HL-60/S4 treated with retinoic acid at 250 ng/mL for 4 days and 3 days (cell line): ENCODE results near the gene URAD.
"Not testable (repeated sequence)": the region's sequence is repeated elsewhere in the genome, so short reads cannot be mapped to it uniquely, and the experiment has no call there.

ENCODE experiments used
- in situ Hi-C: fragments of 300-500 bp; cut with MboI; formaldehyde crosslinking; loops from 2 replicates; pipeline ENCODE4 v1.7.0; 2022; ENCODE audit warnings: low sequenced_read_pairs

The URAD gene

DNA sequence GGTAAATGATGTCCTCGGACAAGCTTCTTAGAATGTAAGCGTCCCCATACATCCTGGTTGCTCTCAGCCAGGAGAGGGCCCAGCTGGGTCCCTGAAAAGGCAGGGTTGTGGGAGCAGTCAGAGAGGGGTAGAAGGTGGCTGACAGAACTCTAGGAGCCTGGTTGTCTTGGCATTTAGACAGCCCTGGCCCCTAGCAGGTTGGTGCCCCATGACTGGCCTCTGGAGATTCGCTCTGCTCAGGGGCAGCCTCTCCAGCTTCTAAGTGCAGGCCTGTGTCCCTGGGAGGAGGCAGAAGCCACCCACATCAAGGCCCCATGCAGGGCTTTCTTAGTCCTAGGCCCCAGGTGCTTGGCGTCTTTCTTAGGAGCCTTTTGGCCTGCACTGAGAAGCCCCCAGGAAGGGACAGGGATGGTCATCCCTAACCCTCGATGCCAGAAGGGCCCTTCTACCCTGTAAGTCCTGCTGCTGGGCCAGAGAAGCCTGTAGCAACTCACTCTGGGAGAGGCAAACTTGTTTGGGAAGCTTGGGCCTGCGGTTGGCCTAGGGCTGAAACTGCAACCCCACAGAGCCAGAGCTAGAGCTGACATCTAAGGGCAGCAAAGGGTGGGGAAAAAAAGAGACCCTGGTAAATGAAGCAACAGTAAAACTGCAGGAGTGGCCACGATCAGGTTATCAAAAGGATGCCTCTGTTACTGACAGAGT, 16.6 kb downstream of the URAD start:
- in situ Hi-C loops: loop anchor here (10.0 kb wide), 1 partner anchor 597 kb away; no protein-coding TSS in a partner anchor

DNA sequence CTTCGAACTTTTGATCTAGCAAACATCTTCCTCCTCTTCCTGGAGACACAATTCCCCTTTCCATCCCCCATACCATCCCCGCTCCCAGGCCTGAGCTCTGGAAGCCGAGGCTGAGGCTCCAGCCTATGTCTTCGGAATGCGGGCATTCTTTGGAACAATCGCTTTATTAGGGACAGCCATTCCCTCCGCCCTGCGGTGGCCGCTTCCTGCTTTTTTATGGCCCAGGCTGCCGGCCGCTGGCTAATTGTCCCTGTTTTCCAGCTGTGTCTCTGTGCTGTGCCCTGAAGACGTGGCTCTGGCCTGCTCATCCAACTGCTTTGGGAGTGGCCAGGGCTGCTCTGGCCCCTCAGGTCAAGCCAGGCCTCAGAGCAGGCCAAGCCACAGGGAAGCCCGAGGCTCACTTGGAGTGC, 17.3 kb downstream of the URAD start:
- in situ Hi-C loops: loop anchor here (10.0 kb wide), 1 partner anchor 596 kb away; no protein-coding TSS in a partner anchor

DNA sequence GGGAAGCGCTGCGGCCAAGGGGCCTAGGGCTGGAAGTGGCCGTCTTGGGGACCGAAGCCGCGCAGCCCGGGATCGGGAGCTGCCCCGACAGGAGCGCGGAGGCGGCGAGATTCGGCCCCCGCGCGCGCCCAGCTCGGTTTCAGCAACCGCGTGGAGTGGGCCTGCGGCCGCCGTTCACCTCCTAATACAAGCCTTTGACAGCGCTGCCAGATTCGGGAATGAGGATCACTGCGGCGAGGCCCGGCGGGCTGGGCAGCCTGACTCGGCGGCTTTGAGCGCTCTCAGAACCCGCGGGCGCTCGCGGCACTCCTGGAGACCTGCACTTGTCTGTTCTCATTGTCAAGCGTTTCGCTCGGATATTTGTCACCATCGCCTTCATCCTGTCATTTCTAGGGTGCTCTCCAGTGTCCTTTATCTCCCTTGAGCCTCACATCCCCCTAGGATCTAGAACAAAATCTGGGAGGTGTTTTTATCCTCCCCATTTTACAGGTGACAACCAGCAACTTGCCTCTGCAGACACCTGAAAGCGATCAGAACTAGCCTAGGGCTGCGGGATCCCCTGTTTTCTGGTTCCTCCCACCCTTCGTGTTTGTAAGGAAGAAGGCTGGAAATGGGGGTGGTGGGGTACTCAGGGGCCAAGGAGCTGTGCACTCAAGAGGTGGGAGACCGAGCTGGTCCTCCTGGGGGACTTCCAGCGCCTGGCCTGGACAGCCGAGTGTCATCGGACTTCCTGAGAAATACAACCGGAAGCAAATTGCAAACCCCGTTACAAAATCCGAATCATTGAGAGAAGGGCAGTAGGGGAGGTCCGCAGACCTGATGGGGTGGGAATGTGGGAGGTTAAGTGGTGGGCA, 17.9 kb downstream of the URAD start:
- in situ Hi-C loops: loop anchor here (10.0 kb wide), 1 partner anchor 596 kb away; no protein-coding TSS in a partner anchor

DNA sequence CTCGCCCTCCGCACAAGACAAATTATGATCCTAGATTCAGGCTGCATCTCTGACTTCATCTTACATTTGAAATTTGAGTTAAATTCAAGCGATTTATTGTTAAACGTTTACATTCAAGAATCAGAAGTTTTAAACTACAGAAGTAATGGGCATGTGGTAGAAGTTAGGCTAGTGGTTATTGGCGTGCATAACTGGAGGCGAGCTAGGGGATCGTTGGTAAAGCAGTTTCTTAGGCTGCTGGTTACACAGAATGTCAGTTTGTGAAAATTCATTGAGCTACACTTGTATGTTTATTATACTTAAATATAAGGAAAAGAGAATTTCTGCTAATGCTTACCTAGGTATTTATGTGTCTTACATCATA, 18.6 kb downstream of the URAD start:
- in situ Hi-C loops: loop anchor here (10.0 kb wide), 1 partner anchor 595 kb away; no protein-coding TSS in a partner anchor

DNA sequence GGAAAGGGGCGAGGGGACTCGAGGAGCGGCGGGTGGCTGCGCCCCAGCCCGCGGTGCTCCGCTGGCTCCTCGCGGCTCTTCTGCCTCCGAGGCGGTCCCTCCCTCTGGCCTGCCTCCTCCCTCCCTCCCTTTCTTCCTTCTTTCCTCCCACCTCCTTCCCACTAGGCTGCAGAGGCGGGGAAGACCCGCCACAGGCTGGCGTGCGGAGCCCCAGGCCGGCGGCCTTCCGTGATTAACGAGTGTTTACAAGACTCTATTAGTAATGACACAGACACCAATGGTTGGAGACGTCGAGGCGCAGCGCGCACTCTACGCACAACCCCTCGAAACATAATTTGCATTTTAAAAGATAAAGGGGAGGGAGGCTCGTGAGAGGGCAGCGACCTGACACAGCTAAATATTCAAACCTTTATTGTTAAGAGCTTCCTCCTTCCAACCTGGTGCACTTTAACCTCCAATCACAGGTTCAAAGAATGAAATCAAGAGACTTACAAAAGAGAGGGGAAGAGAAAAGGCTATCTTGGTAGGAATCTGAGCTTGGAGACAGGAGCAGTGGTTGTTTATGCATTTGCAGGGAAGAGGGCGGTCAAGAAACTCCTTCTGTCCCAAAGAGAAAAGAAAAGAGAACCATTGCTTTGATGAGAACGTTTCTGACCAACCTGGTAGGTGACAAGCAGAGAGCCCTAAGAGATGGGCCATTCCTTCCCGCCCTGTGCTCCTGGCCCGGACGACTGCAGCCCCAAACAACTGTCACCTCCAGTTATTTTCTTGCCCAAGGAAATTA, 19.2 kb downstream of the URAD start, which contains the start of gene CDX2:
CDX2 (minus strand) TSS at position 234 of the 784 bp plus-strand sequence. CDS start 309 bp downstream, outside the sequence.
- in situ Hi-C loops: no loop called here

DNA sequence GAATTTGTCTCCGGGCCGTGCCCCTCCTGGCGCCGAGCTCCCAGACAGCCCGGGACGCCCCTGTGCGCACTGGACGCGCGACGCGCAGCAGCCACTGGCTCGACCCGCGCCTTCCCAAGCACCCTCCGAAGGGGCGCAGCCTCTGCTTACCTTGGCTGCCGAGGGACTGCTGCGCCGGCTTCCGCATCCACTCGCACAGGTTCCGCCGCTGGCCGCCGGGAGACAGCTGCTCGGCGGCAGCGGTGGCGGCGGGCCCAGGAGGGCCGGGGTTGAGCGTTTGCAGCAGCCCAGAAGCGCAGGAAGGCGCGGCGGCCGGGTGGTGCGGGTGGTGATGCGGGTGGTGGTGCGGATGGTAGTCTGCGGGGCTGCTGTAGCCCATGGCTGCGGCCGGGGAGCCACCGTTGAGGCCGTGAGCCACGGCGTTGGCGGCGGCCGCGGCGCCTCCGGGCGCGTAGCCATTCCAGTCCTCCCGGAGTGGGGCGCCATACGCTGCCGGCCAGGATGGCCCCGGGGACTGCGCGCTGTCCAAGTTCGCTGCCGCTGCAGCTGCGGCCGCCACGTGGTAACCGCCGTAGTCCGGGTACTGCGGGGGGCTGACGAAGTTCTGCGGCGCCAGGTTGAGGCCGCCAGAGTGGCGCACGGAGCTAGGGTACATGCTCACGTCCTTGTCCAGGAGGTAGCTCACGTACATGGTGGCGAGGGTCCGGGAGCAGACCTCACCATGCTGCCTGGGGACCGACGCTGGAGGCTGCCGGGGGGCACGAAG, 20.0 kb downstream of the URAD start:
- in situ Hi-C loops: no loop called here

DNA sequence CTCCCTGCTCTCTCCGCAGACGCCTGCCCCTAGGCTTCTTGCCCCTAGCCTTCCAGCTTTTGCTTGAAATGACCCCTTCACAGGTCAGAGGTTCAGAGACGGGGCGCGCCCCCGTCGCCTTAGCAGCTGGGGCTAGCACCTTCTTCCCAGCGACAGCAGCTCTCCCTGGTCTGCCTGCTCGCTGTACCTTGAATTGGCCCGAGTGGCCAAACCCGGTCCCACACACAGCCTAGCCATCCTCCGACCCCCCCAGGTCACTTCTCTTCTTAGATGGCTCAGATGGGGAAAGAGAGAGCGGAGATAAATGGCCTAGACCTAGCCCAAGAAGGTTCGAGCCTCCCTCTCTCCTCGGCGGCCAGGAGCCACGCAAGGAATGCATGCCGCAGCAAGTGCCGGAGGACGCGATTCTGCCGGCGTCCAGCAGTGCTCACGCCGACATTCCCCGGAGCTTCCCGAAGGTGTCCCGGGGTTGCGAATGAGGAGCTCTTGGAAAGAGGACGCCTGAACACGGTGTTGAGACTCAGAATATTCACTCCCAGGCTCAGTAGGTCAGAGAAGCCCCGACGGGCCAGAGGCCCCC, 20.7 kb downstream of the URAD start:
- in situ Hi-C loops: no loop called here

DNA sequence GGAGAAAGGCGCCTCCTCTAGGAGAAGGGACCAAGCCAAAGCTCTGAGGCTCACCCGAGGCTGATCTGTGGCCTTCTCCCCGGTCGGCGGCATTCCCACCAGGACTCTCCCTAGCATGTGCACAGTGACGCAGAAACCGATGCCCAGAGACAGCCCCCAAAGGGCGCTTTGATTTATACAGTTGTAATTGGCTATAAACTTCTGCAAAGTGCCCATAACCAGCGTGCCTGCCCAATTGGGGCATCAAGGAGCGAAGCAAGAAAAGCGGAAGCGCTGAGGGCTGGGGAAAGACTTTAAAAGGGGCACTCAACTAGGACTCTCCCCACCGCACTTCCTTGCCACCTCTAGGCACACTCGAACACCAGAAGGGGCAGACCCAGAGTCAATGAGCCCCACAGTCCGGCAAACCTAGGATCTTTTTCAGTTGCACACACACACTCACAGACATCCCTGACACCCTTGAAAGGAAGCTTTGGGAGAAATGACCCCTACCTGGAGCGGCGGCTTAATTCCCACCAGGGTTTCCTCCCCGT, 21.2 kb downstream of the URAD start:
- in situ Hi-C loops: no loop called here

DNA sequence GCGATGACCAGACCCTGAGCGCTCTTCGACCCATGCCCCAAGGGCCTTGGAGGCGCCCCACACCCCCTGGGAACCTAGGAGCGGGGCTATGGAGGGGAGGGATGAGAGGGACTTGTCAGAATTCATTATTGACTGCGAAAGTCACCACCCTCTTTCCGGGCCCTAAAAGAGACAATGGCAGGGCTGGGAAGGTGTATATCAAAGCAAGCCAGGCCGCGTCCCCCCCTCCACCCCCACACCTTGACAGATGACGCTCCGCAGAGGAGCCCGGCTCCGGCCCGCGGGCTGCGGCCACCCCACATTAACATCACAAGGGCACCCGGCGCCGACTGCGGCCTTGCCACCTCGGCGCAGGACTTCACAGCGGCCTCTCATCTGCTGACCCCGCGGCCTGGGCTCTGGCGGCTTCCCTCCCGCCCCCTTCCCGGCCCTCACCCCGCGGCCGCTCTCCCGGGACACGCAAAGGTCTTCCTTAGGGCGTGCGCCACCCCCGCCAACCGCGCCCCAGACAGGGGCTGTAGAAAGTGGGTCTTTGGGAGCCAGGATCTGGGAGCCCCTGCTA, 21.8 kb downstream of the URAD start:
- in situ Hi-C loops: no loop called here

DNA sequence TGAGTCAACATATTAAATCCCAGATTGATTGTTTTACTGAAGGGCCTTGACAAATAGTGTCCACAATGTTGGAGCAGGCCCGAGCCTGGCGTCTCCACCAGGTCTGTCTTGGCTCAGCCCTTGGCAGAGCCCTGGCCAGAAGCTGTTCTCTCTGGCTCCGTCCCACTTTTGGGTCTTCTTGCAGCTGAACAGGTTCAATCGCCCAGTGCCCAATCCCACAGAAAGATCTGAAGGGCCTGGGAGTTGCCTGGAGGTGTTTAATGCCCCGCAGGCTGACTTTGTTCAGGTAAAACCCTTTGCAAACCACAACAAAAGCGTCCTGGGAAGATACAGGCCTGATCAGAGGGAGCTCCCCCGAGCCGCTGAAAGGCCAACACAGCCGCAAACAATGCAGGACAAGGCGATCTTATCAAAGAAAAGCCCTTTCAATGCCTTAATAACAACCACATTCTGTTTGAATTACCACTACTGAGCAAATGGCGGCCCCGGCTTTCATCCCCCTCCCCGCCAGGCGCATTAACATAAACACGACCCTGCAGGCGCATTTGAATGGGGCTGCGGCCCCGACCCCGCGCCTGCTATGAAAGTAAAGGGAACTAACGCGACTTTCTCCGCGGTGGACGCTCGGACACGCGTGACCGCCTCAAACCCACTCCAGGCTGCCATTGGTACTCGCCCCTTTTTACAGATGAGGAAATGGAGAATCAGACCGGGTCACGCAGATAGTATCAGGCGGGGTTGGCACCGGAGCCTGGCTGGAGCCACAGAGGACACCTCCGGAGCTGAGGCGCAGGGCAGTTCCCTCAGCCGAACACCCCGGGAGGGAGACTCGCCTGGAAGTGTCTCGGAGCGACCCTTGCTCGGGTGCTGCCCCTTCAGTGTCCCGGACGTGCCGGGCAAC, 22.5 kb downstream of the URAD start:
- in situ Hi-C loops: no loop called here

DNA sequence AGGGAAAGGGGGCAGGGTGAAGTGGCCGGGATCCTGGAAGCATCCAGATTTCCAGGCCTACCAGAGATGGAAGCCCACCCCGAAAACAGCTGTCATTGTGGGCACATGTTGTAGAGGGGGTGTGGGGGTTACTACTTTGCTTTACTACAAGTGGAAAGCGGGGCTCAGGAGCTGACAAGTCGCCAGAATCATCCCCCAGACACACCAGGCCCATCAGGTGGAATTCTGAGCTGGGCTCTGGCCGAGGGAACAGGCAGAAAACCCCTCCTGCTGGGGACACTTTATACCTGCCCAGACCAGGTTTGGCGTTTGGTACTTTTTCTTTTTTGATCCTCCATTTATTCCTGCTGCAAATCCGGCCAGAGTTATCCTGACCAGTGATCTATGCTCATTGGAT, 23.2 kb downstream of the URAD start:
- in situ Hi-C loops: no loop called here

DNA sequence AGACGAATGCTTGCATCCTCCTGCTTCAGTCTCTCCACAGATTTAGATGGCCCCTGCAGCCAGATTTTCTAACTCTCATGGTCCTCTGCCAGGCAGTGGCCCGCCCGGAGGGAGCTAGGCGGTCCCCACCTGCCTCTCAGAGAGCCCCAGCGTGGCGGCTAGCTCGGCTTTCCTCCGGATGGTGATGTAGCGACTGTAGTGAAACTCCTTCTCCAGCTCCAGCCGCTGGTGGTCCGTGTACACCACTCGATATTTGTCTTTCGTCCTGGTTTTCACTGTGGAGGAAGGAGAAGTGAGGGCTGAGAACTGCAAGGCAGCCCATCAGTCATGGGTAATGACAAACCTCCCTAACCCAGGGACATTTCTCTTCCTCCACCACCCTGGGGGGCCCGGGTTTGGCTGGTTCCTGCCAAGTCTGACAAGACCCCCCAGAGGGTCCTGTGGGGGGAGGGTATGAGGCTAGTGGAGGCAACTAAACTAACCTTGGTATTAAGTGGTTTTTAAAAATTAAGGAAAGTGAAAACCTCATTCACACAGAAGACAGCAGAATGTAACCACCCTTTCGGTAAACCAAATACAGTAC, 23.7 kb downstream of the URAD start:
- in situ Hi-C loops: no loop called here

DNA sequence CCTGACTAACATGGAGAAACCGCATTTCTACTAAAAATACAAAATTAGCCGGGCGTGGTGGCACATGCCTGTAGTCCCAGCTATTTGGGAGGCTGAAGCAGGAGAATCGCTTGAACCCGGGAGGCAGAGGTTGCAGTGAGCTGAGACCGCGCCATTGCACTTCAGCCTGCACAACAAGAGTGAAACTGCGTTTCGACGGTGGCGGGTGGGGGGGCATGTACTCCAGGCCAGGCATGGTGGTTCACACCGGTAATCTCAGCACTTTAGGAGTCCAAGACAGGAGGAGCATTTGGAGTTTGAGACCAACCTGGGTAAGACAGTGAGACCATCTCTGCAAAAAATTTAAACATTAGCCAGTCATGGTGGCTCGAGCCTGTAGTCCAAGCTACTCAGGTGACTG, 24.3 kb downstream of the URAD start:
- in situ Hi-C loops: not testable (repeated sequence)

DNA sequence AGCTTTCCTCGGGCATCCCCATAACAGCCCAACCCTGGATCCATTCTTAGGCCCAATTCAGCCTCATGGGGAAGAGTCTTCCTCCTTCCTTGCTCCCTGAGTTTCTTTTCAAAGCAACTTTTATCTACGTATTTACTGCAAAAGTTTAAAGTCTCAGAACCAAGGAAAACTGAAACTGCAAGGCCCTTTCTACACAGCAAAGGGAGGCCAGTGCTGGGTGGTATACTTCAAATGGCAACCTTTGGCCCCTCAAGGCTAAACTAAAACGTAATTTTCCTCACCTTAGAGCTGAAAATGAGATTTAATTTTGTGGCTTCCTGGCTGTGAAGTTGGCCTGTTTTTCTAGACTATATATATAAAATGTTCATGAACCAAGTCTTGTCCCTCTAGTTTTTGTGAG, 25.0 kb downstream of the URAD start:
- in situ Hi-C loops: no loop called here

DNA sequence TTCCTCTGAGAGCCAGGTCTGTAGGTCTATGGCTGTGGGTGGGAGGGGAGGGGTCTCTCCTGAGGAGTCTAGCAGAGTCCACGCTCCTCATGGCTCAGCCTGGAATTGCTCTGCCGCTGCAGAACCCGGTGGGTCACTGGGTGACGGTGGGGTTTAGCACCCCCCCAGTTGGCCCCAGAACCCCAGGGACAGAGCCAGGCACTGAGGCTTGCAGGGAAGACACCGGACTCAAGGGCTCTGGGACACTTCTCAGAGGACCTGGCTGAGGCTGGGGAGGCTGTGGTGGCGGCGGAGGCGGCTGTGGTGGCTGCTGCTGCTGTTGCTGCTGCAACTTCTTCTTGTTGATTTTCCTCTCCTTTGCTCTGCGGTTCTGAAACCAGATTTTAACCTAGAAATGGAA, 25.5 kb downstream of the URAD start:
- in situ Hi-C loops: no loop called here

DNA sequence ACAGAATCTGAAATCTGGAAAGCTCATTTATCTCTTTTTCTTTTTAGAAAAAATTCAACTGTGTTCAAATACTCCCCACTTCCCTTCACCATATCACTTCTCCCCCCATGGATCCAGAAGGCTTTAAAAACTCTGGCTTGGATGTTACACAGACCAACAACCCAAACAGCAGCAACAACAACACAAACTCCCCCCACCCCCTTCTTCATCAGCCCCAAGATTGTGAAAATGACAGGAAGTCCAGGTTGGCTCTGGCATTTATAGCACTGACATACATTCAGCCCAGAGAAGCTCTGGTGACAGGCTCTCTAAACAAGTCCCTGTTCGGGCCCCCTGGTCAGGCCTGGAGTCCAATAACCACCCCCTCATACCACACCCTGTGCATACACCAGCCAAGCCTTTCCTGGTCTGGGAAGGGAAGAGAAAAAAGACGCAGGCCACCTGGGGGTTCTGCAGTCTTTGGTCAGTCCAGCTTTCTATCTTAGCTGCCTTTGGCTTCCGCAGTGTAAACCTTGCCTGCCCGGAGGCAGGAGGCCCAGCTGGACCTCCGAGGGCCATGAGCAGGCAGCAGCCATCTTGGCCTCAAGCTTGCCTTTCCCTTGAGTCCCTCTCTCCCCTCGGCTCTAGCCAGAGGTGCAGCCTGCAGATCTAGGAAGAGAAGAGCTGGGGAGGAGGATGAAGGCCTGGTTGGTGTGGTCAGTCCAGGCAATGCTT, 26.2 kb downstream of the URAD start:
- in situ Hi-C loops: no loop called here

DNA sequence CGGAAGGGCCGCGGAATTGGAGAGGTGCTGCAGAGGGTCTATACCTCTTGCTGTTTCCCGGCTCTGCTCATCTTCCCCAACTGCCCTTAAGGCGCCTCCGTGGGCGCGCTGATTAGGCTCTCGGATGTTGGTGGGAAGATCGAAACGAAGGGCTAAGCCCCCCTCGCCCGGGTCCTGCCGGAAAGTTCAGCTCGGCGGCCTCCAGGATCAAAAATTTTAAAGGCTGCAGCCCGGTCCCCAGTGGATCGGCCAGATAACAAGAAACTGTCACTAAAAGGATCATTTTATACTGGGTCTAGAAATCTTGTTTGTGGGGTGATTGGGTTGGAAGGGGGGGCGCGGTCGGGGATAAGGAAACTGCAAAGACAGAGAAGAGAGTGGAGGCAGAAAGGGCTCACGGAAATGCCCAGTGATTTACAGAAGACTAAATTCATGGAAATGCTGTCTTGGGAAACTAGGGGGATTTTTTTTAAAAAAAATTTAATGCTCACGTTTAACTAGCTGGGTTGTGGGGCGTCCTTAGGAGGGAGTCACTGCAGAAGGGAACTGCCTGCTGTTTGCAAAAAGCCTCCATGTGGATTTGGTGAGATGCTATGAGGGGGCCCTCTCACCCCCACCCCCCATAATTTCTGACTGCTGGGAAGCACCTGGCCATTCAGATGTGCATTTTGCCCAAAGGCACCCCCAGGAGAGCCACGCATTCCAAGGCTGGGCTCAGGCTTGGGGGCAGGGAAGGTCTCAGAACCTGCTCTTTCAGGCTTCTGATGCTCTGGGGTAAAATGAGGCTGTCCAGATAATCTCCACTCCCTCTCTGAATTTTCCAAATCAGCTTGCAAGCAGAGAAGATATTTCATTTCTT, 27.0 kb downstream of the URAD start:
- in situ Hi-C loops: no loop called here
